Activated naive CD4-positive, alpha-beta T cell treated with anti-CD3 and anti-CD28 coated beads, Interleukin-2, amount 10 ng/mL, durations not matched to agents 7 days and 5 days (primary cell): ENCODE measurements around the gene LMNA.
"Not testable (repeated sequence)": the region's sequence is repeated elsewhere in the genome, so short reads cannot be mapped to it uniquely, and the experiment has no call there.

Source experiments
- CTCF ChIA-PET: fragments of 350-600 bp; sonication (Branson Sonifier 250); formaldehyde crosslinking; loops from one replicate; lab custom pipeline; 2021; ENCODE audit warnings: antibody characterized with exemption; lab: Charles Lee
- DNase-seq: peaks from one replicate; pipeline ENCODE4 v3.0.0-alpha.2; 2020
- H3K27ac Mint-ChIP-seq: one replicate; pipeline ENCODE4 v1.8.0; 2021; ENCODE audit warnings: mild to moderate bottlenecking, moderate library complexity, mixed read lengths
- H3K27me3 Mint-ChIP-seq: one replicate; pipeline ENCODE4 v1.8.0; 2021; ENCODE audit warnings: mild to moderate bottlenecking, mixed read lengths
- H3K36me3 Mint-ChIP-seq: one replicate; pipeline ENCODE4 v1.8.0; 2021; ENCODE audit warnings: mixed read lengths
- H3K4me1 Mint-ChIP-seq: one replicate; pipeline ENCODE4 v1.8.0; 2021; ENCODE audit warnings: mixed read lengths
- H3K4me3 Mint-ChIP-seq: one replicate; pipeline ENCODE4 v1.8.0; 2021; ENCODE audit warnings: mild to moderate bottlenecking, moderate library complexity, mixed read lengths
- H3K9me3 Mint-ChIP-seq: one replicate; pipeline ENCODE4 v1.8.0; 2021; ENCODE audit warnings: mixed read lengths

Gene LMNA

GRCh38 chr1:156165083-156165482, 50.6 kb downstream of the LMNA start:
- H3K4me3 Mint-ChIP-seq: no peak overlapping the region
- no peak overlapping the region for H3K27ac Mint-ChIP-seq
- CTCF ChIA-PET: interaction anchor here (0.6 kb wide), 1 partner anchor 15 kb away, joined by 4 read pairs; no protein-coding TSS in a partner anchor
- no peak for DNase-seq
- H3K4me1 Mint-ChIP-seq: peaks cover 16% of the 10 kb centered on the region
- no peaks in the 10 kb centered on the region for H3K9me3 Mint-ChIP-seq
- peaks cover 15% of the 10 kb centered on the region for H3K27me3 Mint-ChIP-seq
- H3K36me3 Mint-ChIP-seq: peaks cover 3% of the 10 kb centered on the region

- Mint-ChIP-seq H3K36me3 (peaks cover 3% of the 10 kb centered on the region), H3K27ac (no peak overlapping the region), H3K9me3 (no peaks in the 10 kb centered on the region), H3K4me1 (peaks cover 4% of the 10 kb centered on the region), H3K4me3 (no peak overlapping the region), H3K27me3 (peaks cover 11% of the 10 kb centered on the region)
- CTCF ChIA-PET: interaction anchor here (0.6 to 1.2 kb wide), 2 partner anchors 21 to 73 kb away, joined by 3 read pairs; no protein-coding TSS in a partner anchor
- no peak for DNase-seq
Measured at GRCh38 chr1:156167536-156167935, 53.0 kb downstream of the LMNA start.

- Mint-ChIP-seq H3K27ac (no peak overlapping the region), H3K36me3 (peaks cover 1% of the 10 kb centered on the region), H3K4me1 (peaks cover 18% of the 10 kb centered on the region), H3K27me3 (peaks cover 29% of the 10 kb centered on the region), H3K9me3 (no peaks in the 10 kb centered on the region), H3K4me3 (no peak overlapping the region)
- CTCF ChIA-PET: interaction anchor here (1.2 to 1.3 kb wide), 2 partner anchors 10 to 76 kb away, joined by 4 read pairs; no protein-coding TSS in a partner anchor
- no peak for DNase-seq
Measured at GRCh38 chr1:156172696-156173470, 58.4 kb downstream of the LMNA start.

- Mint-ChIP-seq H3K27ac (peak overlapping the region; percentile 38), H3K9me3 (no peaks in the 10 kb centered on the region), H3K27me3 (peaks cover 29% of the 10 kb centered on the region), H3K4me3 (no peak overlapping the region), H3K4me1 (peaks cover 28% of the 10 kb centered on the region), H3K36me3 (no peaks in the 10 kb centered on the region)
- DNase-seq: no peak
- CTCF ChIA-PET: interaction anchor here (1.7 kb wide), 1 partner anchor 17 kb away, joined by 4 read pairs; no protein-coding TSS in a partner anchor
Measured at GRCh38 chr1:156176610-156177210, 62.2 kb downstream of the LMNA start.

- CTCF ChIA-PET: interaction anchor here (1.1 kb wide), 1 partner anchor 16 kb away, joined by 3 read pairs; the partner anchor contains the start of gene SLC25A44
- H3K4me1 Mint-ChIP-seq: peaks cover 25% of the 10 kb centered on the region
Measured at GRCh38 chr1:156177919-156178654, 63.6 kb downstream of the LMNA start.

GRCh38 chr1:156180471-156180870, 66.0 kb downstream of the LMNA start:
- Mint-ChIP-seq H3K27ac (no peak overlapping the region), H3K4me3 (no peak overlapping the region), H3K9me3 (no peaks in the 10 kb centered on the region), H3K27me3 (peaks cover 9% of the 10 kb centered on the region), H3K36me3 (no peaks in the 10 kb centered on the region), H3K4me1 (peaks cover 19% of the 10 kb centered on the region)
- no peak for DNase-seq
- CTCF ChIA-PET: no interaction called here

More at GRCh38 chr1:156177919-156178654, 63.6 kb downstream of the LMNA start:
- no peaks in the 10 kb centered on the region for H3K9me3 Mint-ChIP-seq
- peak overlapping the region; percentile 17 for H3K27ac Mint-ChIP-seq
- peaks cover 27% of the 10 kb centered on the region for H3K27me3 Mint-ChIP-seq
- H3K36me3 Mint-ChIP-seq: no peaks in the 10 kb centered on the region
- H3K4me3 Mint-ChIP-seq: no peak overlapping the region
- peak; percentile 28 for DNase-seq

- DNase-seq, H3K27ac Mint-ChIP-seq, H3K4me3 Mint-ChIP-seq, H3K36me3 Mint-ChIP-seq, CTCF ChIA-PET, H3K9me3 Mint-ChIP-seq, H3K27me3 Mint-ChIP-seq: not testable (repeated sequence)
- H3K4me1 Mint-ChIP-seq: peaks cover 19% of the 10 kb centered on the region
Measured at GRCh38 chr1:156181391-156181924, 66.9 kb downstream of the LMNA start.

GRCh38 chr1:156182010-156182779, 67.7 kb downstream of the LMNA start:
- peaks cover 17% of the 10 kb centered on the region for H3K4me1 Mint-ChIP-seq
- H3K4me3 Mint-ChIP-seq, CTCF ChIA-PET, H3K27ac Mint-ChIP-seq, H3K36me3 Mint-ChIP-seq, DNase-seq, H3K27me3 Mint-ChIP-seq, H3K9me3 Mint-ChIP-seq: not testable (repeated sequence)

GRCh38 chr1:156186347-156187177, 72.1 kb downstream of the LMNA start:
- H3K27me3 Mint-ChIP-seq, DNase-seq, H3K27ac Mint-ChIP-seq, H3K4me3 Mint-ChIP-seq, H3K36me3 Mint-ChIP-seq, H3K9me3 Mint-ChIP-seq, CTCF ChIA-PET, H3K4me1 Mint-ChIP-seq: not testable (repeated sequence)
